Gastrocnemius medialis (tissue), 4 donors: ENCODE results near the gene CCT8L2.

Experiments
- CTCF ChIP-seq, 5 experiments: fragments of 450-650 bp in 3 of 5; fragments of 200-600 bp in 2 of 5; sonication (generic) in 2 of 5; IDR thresholded peaks in 4 of 5; conservative IDR thresholded peaks in 1 of 5; 1 replicate in 4 of 5; 2 replicates in 1 of 5; pipeline ENCODE4 v1.5.1; 2016 to 2019; ENCODE audit warnings: antibody characterized with exemption in 5 of 5, mild to moderate bottlenecking in 3 of 5, moderate library complexity in 3 of 5
- POLR2A ChIP-seq, 2 donors: fragments of 450-650 bp; IDR thresholded peaks; one replicate each; pipeline ENCODE4 v1.6.1; 2017; ENCODE audit warnings: antibody characterized with exemption in 2 of 2, mild to moderate bottlenecking in 2 of 2, moderate library complexity in 2 of 2

DNA sequence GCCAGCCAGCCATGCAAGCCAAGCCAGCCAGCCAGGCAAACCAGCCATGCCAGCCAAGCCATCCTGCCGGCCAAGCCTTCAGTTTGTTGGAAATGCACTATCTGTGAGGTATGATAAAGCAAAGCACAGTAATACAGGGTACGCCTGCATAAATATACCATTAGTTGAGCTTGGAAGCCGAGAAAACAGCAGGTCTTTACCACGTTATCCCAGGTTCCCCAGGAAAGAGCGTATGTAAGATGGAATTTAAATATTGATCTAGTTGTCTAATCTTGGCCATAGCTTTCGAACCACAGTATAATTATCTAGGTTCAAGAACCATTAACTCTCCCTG, 24.2 kb downstream of the CCT8L2 start:
- TF ChIP-seq POLR2A (IDR thresholded peaks at IDR 0.05) (no peak), CTCF (IDR thresholded peaks at IDR 0.05 in 4 of 5, conservative IDR thresholded peaks at IDR 0.05 in 1 of 5) (no peak)
